ENCODE results near the gene KLK12.

KLK12 gene

GRCh38 chr19:50981587-50982146 lies 53.1 kb downstream of the KLK12 start:
- no peak for DNase-seq (ENCODE audit: low read depth)

- DNase-seq (ENCODE audit: low read depth): no peak
Observed at GRCh38 chr19:50980208-50980607, 54.6 kb downstream of the KLK12 start.

- DNase-seq (ENCODE audit: low read depth): no peak
Observed at GRCh38 chr19:50979758-50980157, 55.0 kb downstream of the KLK12 start.

Data from stimulated activated CD8-positive, alpha-beta memory T cell treated with anti-CD3 and anti-CD28 coated beads, Interleukin-4, amount 100 ng/mL, for 24 hours (primary cell).